ENCODE measurements around the gene CEP350.
"Not testable (repeated sequence)": the region's sequence is repeated elsewhere in the genome, so short reads cannot be mapped to it uniquely, and the experiment has no call there.

Gene CEP350

DNA sequence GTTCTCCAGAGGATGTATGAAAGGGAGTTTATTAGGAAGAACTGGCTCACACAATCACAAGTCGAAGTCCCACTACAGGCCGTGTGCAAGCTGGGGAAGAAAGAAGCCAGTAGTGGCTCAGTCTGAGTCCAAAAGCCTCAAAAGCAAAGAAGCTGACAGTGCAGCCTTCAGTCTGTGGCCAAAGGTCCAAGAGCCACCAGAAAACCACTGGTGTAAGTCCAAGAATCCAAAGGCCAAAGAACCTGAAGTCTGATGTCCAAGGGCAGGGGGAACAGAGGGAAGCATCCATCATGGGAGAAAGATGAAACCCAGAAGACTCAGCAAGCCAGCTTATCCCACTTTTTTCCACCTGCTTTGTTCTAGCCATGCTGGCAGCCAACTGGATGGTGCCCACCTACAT is 21.4 kb upstream of the CEP350 start:
- no peak overlapping the region for H3K27ac Mint-ChIP-seq
- no peaks in the 10 kb centered on the region for H3K9me3 Mint-ChIP-seq
- H3K4me1 Mint-ChIP-seq (ENCODE audit: low read depth) = no peaks in the 10 kb centered on the region
- no peak overlapping the region for H3K4me3 Mint-ChIP-seq
- no peaks in the 10 kb centered on the region for H3K36me3 Mint-ChIP-seq (ENCODE audit: low read depth)
- H3K27me3 Mint-ChIP-seq = peaks cover 4% of the 10 kb centered on the region

DNA sequence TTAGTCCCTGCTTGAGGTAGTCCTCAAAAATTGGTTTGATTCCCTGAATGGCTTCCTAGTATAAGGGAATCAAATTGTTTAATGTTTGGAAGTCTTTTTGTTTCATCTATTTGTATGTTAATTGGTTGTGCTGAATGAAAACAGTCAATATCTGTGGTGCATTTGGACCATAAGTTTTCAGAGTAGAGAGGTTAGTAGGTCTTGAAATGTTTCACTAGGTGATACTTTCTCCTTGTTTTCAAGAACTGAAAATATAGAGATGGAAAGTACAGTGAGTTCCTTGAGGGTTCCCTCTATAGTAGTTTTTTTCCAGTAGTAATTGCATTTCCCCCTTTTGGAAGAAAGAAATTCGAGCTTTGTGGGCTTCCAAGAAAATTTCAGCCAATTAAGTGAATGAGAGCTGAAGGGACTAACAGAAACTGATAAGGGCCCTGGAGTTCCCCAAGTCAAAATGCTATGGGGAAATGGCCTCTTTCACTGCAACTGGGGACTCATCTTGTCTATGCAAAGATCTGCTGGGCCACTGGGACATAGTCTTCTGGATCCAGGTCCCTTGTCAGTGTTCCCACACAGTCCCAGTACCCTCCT is 18.6 kb upstream of the CEP350 start:
- Mint-ChIP-seq H3K36me3 (ENCODE audit: low read depth) (no peaks in the 10 kb centered on the region), H3K27me3 (peaks cover 4% of the 10 kb centered on the region), H3K4me1 (ENCODE audit: low read depth) (no peaks in the 10 kb centered on the region), H3K9me3 (no peaks in the 10 kb centered on the region), H3K4me3 (no peak overlapping the region), H3K27ac (no peak overlapping the region)

- no peaks in the 10 kb centered on the region for H3K4me1 Mint-ChIP-seq (ENCODE audit: low read depth)
- H3K4me3 Mint-ChIP-seq = no peak overlapping the region
- no peak overlapping the region for H3K27ac Mint-ChIP-seq
- no peaks in the 10 kb centered on the region for H3K9me3 Mint-ChIP-seq
- H3K36me3 Mint-ChIP-seq (ENCODE audit: low read depth) = no peaks in the 10 kb centered on the region
- H3K27me3 Mint-ChIP-seq = peaks cover 4% of the 10 kb centered on the region
Measured at GRCh38 chr1:179937668-179938254, 16.8 kb upstream of the CEP350 start.

DNA sequence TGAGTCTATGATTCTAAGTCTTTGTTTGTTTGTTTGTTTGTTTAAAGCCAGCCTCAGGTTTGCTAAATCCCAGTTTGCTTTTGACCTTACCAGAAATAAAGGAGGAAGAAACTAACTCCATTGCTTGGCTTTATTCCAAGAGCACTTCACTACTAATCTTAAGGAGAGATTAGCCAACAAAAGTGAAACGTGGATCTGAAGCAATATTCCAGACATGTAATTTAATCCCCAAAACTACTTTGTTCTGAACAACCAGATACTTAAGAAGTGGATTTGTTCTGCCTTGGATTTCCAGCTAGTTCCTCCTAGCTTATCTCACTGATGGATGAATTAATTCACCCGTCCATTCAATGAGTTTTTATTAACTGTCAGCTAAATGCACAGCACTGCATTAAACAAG is 15.9 kb upstream of the CEP350 start:
- peaks cover 4% of the 10 kb centered on the region for H3K27me3 Mint-ChIP-seq
- H3K27ac Mint-ChIP-seq = no peak overlapping the region
- no peaks in the 10 kb centered on the region for H3K36me3 Mint-ChIP-seq (ENCODE audit: low read depth)
- no peak overlapping the region for H3K4me3 Mint-ChIP-seq
- no peaks in the 10 kb centered on the region for H3K9me3 Mint-ChIP-seq
- H3K4me1 Mint-ChIP-seq (ENCODE audit: low read depth) = no peaks in the 10 kb centered on the region

GRCh38 chr1:179939941-179940340 is 14.7 kb upstream of the CEP350 start:
- Mint-ChIP-seq H3K4me3 (no peak overlapping the region), H3K9me3 (no peaks in the 10 kb centered on the region), H3K27ac (no peak overlapping the region), H3K4me1 (ENCODE audit: low read depth) (no peaks in the 10 kb centered on the region), H3K27me3 (peaks cover 4% of the 10 kb centered on the region), H3K36me3 (ENCODE audit: low read depth) (no peaks in the 10 kb centered on the region)

GRCh38 chr1:179941454-179941853 is 13.2 kb upstream of the CEP350 start:
- Mint-ChIP-seq H3K27ac (no peak overlapping the region), H3K36me3 (ENCODE audit: low read depth) (no peaks in the 10 kb centered on the region), H3K4me3 (no peak overlapping the region), H3K4me1 (ENCODE audit: low read depth) (no peaks in the 10 kb centered on the region), H3K9me3 (no peaks in the 10 kb centered on the region), H3K27me3 (peaks cover 3% of the 10 kb centered on the region)

DNA sequence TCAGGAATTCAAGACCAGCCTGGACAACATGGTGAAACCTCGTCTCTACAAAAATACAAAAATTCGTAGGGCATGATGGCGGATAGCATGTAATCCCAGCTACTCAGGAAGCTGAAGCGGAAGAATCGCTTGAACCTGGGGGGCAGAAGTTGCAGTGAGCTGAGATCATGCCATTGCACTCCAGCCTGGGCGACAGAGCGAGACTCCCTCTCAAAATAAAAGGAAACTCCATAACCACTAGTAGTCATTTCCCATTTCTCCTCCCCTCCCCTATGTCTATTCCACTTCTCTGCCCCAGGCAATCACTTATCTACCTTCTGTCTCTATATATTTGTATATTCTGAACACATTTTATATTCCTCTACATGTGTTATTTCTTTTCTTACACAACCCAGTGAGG is 4.0 kb upstream of the CEP350 start:
- H3K27ac Mint-ChIP-seq = no peak overlapping the region
- no peak overlapping the region for H3K4me3 Mint-ChIP-seq
- peaks cover 33% of the 10 kb centered on the region for H3K4me1 Mint-ChIP-seq (ENCODE audit: low read depth)
- H3K27me3 Mint-ChIP-seq = no peaks in the 10 kb centered on the region
- no peaks in the 10 kb centered on the region for H3K36me3 Mint-ChIP-seq (ENCODE audit: low read depth)
- no peaks in the 10 kb centered on the region for H3K9me3 Mint-ChIP-seq

DNA sequence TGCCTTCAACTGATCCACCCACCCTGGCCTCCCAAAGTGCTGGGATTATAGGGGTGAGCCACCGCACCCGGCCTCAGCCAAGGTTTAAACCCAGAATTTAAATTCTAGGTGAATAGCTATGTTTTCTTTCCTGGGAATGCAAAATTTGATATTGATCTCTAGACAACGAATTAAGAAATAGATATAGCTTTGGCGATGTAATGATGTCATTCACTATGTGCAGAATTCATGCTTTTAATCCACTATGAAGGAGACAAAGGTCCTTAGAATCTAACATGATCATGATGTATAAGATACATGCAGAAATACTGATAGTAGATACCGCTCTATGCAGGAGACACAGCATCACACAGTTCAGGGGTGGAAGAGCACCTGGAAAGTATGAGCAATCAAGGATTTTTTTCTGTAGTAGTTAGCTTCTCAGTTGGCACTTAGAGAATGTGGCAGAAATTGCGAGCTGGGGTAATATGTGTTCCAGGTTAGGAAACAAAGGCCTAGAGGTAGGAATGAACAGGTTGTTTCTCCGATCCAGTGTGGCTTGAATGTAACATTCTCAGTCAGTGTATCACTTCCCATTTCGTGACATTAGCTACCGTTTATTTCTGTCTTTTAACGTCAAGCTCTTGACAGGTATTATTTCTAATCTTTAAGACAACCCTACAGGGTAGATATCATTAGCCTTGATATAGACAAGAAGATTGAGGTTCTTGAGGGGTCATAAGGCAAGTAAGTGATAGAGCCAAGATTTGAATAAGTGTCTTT is 3.0 kb upstream of the CEP350 start:
- no peaks in the 10 kb centered on the region for H3K27me3 Mint-ChIP-seq
- H3K4me1 Mint-ChIP-seq (ENCODE audit: low read depth) = peaks cover 42% of the 10 kb centered on the region
- peak overlapping the region; percentile 77 for H3K27ac Mint-ChIP-seq
- no peaks in the 10 kb centered on the region for H3K9me3 Mint-ChIP-seq
- no peak overlapping the region for H3K4me3 Mint-ChIP-seq
- no peaks in the 10 kb centered on the region for H3K36me3 Mint-ChIP-seq (ENCODE audit: low read depth)

GRCh38 chr1:179952186-179952585 is 2.4 kb upstream of the CEP350 start:
- no peaks in the 10 kb centered on the region for H3K9me3 Mint-ChIP-seq
- no peaks in the 10 kb centered on the region for H3K27me3 Mint-ChIP-seq
- H3K27ac Mint-ChIP-seq = peak overlapping the region; percentile 77
- H3K4me3 Mint-ChIP-seq = no peak overlapping the region
- peaks cover 47% of the 10 kb centered on the region for H3K4me1 Mint-ChIP-seq (ENCODE audit: low read depth)
- H3K36me3 Mint-ChIP-seq (ENCODE audit: low read depth) = no peaks in the 10 kb centered on the region

GRCh38 chr1:179953974-179954492 is 577 bp upstream of the CEP350 start:
- peaks cover 58% of the 10 kb centered on the region for H3K4me1 Mint-ChIP-seq (ENCODE audit: low read depth)
- peak overlapping the region; percentile 98 for H3K27ac Mint-ChIP-seq
- H3K4me3 Mint-ChIP-seq = peak overlapping the region; percentile 97
- no peaks in the 10 kb centered on the region for H3K9me3 Mint-ChIP-seq
- H3K36me3 Mint-ChIP-seq (ENCODE audit: low read depth) = no peaks in the 10 kb centered on the region
- H3K27me3 Mint-ChIP-seq = no peaks in the 10 kb centered on the region

GRCh38 chr1:179955287-179955680 is 674 bp downstream of the CEP350 start:
- peaks cover 64% of the 10 kb centered on the region for H3K4me1 Mint-ChIP-seq (ENCODE audit: low read depth)
- H3K27me3 Mint-ChIP-seq = no peaks in the 10 kb centered on the region

GRCh38 chr1:179955731-179956130 is 1.1 kb downstream of the CEP350 start:
- Mint-ChIP-seq H3K4me1 (ENCODE audit: low read depth) (peaks cover 66% of the 10 kb centered on the region), H3K27me3 (no peaks in the 10 kb centered on the region), H3K9me3 (no peaks in the 10 kb centered on the region), H3K4me3 (peak overlapping the region; percentile 97), H3K36me3 (ENCODE audit: low read depth) (peaks cover 4% of the 10 kb centered on the region), H3K27ac (peak overlapping the region; percentile 66)

More at GRCh38 chr1:179955287-179955680, 674 bp downstream of the CEP350 start:
- Mint-ChIP-seq H3K27ac (peak overlapping the region; percentile 66), H3K9me3 (no peaks in the 10 kb centered on the region), H3K4me3 (peak overlapping the region; percentile 97), H3K36me3 (ENCODE audit: low read depth) (peaks cover 2% of the 10 kb centered on the region)

DNA sequence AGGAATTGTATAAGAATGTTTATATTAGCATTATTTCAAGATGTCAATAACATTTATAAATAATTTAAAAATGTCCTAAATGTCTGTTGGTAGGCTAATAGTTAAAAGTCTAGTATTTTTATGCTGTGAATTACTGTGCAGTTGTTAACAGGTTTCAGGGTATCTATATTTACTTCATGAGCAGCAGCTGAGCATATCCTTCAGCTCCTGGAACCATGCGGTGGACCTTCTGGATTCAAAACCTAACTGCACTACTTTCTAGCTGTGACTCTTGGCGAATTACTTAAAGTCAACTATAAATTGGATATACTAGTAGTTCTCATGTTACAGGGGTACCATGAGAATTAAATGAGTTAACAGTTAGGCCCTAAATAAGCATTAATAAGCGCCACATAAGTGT is 3.7 kb downstream of the CEP350 start:
- no peaks in the 10 kb centered on the region for H3K27me3 Mint-ChIP-seq

DNA sequence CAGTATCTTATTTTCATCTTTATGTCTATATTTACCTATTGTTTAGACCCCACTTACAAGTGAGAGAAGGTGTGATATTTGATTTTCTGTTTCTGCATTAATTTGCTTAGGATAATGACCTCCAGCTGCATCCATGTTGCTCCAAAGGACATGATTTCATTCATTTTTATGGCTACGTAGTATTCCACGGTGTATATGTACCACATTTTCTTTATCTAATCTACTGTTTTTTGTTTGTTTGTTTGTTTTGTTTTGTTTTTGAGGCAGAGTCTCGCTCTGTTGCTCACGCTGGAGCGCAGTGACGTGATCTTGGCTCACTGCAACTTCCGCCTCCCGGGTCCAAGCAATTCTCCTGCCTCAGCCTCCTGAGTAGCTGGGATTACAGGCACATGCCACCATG is 7.6 kb downstream of the CEP350 start:
- not testable (repeated sequence) for H3K4me3 Mint-ChIP-seq; H3K9me3 Mint-ChIP-seq; H3K36me3 Mint-ChIP-seq (ENCODE audit: low read depth); H3K27ac Mint-ChIP-seq; H3K27me3 Mint-ChIP-seq
- peaks cover 48% of the 10 kb centered on the region for H3K4me1 Mint-ChIP-seq (ENCODE audit: low read depth)

More for the DNA sequence above, 3.7 kb downstream of the CEP350 start:
- Mint-ChIP-seq H3K9me3 (no peaks in the 10 kb centered on the region), H3K4me1 (ENCODE audit: low read depth) (peaks cover 56% of the 10 kb centered on the region), H3K27ac (no peak overlapping the region), H3K4me3 (no peak overlapping the region), H3K36me3 (ENCODE audit: low read depth) (peaks cover 9% of the 10 kb centered on the region)

GRCh38 chr1:179966551-179966950 is 11.9 kb downstream of the CEP350 start:
- H3K9me3 Mint-ChIP-seq = no peaks in the 10 kb centered on the region
- H3K36me3 Mint-ChIP-seq (ENCODE audit: low read depth) = peaks cover 12% of the 10 kb centered on the region
- H3K4me3 Mint-ChIP-seq = no peak overlapping the region
- no peaks in the 10 kb centered on the region for H3K27me3 Mint-ChIP-seq
- no peak overlapping the region for H3K27ac Mint-ChIP-seq
- peaks cover 56% of the 10 kb centered on the region for H3K4me1 Mint-ChIP-seq (ENCODE audit: low read depth)

Data from stimulated activated naive CD8-positive, alpha-beta T cell treated with anti-CD3 and anti-CD28 coated beads, Interleukin-15, Interleukin-2, amounts not matched to agents 100 ng/mL and 50 ng/mL, for 24 hours (primary cell).